Left hindlimb (tissue), 1 donor: Measurements from ENCODE around the gene CA12.
A peak's percentile ranks its signal among the peaks of the same experiment; 100 is the strongest.

Experiments used
- DNase-seq: peaks from one replicate; pipeline ENCODE4 v3.0.0-alpha.2; 2018

Gene CA12

DNA sequence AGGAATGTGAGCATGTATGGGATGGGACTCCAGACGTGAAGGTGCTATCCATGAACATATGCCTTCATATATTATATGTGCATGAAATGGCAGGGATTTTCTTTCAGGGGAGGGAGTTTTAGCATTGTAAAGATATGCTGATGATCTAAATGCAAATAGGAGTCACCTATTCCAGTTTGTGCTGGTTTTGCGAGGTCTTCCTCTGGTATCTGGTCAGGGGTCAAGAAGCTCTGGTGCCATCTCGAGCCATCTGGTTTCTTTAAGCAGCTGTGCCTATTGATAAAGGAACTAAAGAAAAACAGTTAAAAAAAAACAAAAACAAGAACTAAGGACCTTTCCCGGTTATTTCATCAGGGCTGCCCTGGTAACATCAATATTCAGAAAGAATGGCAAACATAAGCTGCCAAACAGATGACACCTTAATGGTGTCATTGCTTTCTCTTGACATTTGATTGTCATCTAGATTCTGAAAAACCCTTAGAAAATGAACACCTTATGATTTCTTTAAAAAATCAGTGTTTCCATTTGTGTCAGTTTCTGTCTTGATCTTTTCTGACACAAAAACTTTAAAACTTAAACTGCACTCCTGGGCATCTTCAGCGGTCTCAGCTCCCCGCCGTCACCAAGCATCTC is 81.6 kb downstream of the CA12 start:
- DNase-seq: no peak

DNA sequence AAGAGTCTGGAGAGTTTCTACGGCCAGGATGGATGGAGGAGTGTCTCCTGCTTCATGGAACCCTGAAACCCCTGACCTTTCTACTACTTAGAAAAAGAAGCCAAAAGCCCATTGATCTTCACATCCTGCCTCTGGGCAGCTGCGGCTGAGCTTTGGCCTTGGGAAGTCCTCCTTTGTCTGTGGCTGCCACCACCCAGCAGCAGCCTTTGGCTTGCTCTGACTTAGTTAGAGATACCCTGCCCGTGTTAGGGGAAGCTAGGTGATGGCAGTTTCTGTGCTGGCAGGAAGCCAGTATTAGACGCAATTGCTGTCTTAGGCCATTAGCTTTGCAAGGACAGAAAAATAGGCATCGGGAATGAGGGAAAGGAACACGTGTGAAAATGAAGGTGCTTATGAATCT is 85.5 kb downstream of the CA12 start:
- DNase-seq: no peak

GRCh38 chr15:63295341-63295740 is 86.3 kb downstream of the CA12 start:
- DNase-seq: no peak

DNA sequence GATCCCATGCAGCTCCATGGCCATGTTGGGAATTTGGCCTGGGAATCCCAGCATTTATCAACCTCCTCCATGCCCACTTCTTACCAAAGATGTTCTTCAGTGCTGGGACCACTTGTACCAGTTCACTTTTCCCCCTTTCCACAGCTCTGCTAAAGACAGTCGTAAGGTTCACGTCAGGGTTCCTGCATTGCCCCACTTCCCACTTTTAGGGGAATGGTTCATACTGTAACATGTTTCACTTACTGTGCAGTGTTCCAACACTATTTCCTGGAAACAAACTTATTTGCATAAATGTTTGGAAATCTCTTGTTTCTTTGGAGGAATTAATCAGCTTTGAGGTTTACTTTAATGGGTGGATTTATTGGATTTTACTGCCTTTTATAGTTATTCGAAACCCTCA is 87.3 kb downstream of the CA12 start:
- no peak for DNase-seq

GRCh38 chr15:63292771-63293170 is 88.9 kb downstream of the CA12 start:
- no peak for DNase-seq

- DNase-seq: no peak
Observed at GRCh38 chr15:63292241-63292640, 89.4 kb downstream of the CA12 start.

- no peak for DNase-seq
Observed at GRCh38 chr15:63291507-63291906, 90.1 kb downstream of the CA12 start.

GRCh38 chr15:63288778-63289378 is 92.8 kb downstream of the CA12 start:
- DNase-seq: no peak

GRCh38 chr15:63288342-63288741 is 93.3 kb downstream of the CA12 start:
- DNase-seq: no peak

DNA sequence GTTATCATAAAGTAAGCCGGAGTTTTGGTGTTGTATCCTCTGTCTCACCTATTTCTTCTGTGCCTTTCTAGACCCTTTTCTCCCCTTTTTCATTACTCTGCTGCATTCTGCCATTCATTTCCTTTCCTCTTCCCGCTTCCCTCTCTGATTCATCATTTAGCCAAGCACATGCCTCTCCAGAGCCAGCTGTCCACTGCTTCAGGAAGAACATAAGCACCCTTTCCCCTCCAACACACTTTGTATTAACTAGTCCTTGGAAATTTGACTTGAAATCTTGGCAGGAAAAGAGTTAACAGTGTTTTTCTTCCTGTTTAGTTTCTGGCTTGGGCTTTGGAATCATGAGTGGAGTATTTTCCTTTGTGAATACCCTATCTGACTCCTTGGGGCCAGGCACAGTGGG is 94.5 kb downstream of the CA12 start:
- DNase-seq: no peak

- no peak for DNase-seq
Observed at GRCh38 chr15:63284335-63284734, 97.3 kb downstream of the CA12 start.

DNA sequence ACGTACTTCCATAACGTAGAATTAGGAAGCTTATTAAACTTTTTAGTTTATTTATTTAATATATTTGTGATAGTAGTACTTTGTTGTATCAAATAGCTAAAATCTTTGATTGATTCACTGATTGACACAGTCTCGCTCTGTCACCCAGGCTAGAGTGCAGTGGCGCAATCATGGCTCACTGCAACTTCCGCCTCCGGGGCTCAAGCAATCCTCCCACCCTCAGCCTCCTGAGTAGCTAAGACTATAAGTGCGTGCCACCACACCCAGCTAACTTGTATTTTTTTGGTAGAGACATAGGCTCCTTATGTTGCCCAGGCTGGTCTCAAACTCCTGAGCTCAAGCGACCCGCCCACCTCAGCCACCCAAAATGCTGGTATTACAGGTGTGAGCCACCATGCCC is 98.5 kb downstream of the CA12 start:
- no peak for DNase-seq

DNA sequence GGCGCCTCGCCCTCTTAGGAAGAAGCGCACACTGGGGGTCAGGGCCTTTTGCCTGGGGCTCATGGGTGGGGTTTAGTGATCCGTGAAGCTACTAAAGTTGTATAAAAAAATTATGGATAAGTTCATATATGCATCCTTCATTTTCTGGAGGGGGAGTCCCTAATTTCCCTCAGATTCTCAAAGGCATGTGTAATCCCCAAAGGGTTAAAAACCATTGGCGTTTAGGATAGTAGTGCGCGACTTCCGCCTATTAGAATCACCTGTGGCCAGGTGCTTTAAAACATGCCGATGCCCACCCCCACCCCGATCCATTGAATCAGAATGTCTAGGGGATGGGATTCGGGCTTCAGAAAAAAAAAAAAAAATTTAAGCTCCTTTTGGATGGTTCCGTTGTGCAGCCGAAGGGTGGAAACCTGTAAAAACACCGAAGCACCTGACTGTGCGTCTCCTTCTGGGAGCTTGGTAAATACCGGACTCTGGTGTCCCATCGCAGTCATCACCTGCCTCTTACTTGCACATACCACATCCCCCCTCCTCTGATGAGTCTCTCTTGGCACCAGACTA is 103.7 kb downstream of the CA12 start:
- no peak for DNase-seq

GRCh38 chr15:63277038-63277892 is 104.4 kb downstream of the CA12 start, which contains the start of gene APH1B:
Gene APH1B (plus strand): TSS chr15:63277605. CDS start chr15:63277624, 19 bp downstream.
- DNase-seq: peak; percentile 92

- no peak for DNase-seq
Observed at GRCh38 chr15:63276342-63277037, 105.2 kb downstream of the CA12 start.

DNA sequence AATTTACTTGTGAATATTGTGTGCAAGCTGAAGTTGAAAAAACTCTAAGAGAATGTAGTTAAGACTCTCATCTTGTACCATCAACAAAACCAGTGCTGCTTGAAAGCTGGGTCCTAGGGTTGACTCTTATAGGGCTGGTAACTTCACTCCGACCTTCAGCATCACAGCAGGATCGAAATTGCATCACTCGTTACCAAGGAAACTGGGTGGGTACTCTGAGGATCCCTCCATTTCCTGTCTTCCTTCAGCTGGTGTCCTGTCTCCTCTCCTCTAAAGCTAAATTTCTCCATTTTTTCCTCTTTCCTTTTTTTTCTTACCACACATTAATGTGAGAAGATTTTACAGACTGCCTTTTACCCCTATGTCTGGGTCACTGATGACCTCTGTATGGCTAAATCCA is 107.2 kb downstream of the CA12 start:
- no peak for DNase-seq
